ENCODE results near the gene THAP3. TPM values are rescaled to one million over a fixed set of nuclear protein-coding genes. Genes with fewer than 3 reads are reported as not detected.

Gene THAP3
- total and polyA plus RNA-seq, 2 of the 4 experiments (the other 2 are of a cell fraction) = 14.2 to 14.9 TPM

DNA sequence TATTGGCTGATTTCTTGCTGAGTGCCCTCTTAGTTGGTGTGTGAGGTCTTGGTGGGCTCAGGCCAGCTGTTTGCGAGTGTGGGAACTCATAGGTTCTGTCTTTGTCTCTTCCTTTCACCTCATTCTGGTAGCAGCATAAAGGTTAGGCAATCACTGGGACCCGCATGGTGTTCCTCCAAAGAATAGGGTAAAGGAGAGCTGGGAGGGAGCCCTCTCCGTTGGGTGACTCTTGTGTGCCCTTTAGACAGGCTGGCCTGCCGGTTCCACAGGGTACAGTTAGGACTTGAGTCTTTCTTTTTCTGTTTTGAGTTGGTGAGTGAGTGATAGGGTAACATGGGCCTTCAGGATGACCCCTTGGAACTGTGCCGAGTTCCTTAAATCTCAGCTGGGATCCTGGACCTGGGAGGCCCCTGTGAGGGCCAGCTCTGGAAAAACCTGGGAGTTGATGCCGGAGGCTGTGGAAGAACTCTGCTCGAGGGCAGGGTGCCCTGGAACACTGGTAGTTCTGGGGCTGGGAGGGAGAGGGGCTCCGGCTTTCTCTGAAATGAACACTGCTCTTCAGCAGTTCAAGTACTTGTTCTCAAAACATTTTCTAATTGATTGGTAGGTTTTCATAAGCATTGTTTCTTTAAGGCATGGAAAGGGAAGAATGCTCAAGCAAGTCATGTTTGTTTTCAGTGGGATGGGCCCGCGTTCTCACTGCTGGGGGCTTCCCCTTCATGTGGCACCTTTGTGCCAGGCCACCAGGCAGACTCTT, 2.1 kb upstream of the THAP3 start:
- Histone ChIP-seq H4K20me1 (ENCODE audit: insufficient read depth, low read length) (peaks cover 62% of the 10 kb centered on the region), H2BK15ac (ENCODE audit: low read depth, low read length) (no peak overlapping the region), H3K27me3 (ENCODE audit: control insufficient read depth, insufficient read depth, low read length) (no peaks in the 10 kb centered on the region), H3K56ac (ENCODE audit: extremely low read depth, insufficient read depth, low read length) (no peak overlapping the region), H3K4ac (ENCODE audit: low read depth, low read length) (no peak overlapping the region), H3K4me3 (ENCODE audit: insufficient read depth, low read depth, low read length) (no peak overlapping the region), H3K14ac (replicated peaks; ENCODE audit: low read depth, low read length) (no peak overlapping the region), H4K5ac (ENCODE audit: low read depth, low read length) (no peak overlapping the region), H3K4me2 (ENCODE audit: low read depth, low read length) (no peak overlapping the region), H2BK5ac (ENCODE audit: low read depth, low read length, poor library complexity, severe bottlenecking) (no peak overlapping the region), H4K91ac (ENCODE audit: insufficient read depth, low read depth, low read length) (no peak overlapping the region), H2AK9ac (replicated peaks; ENCODE audit: low read depth, low read length, poor library complexity) (no peak overlapping the region), H3K79me1 (ENCODE audit: low read depth in 1 of 2, low read length in 2 of 2) (peaks cover 39 to 84% of the 10 kb centered on the region in 2 experiments), H3K9me1 (ENCODE audit: insufficient read depth, low read length) (peaks cover 4% of the 10 kb centered on the region), H2AFZ (replicated peaks; ENCODE audit: low read length, poor library complexity) (no peak overlapping the region), H2BK20ac (ENCODE audit: low read depth, low read length) (no peak overlapping the region), H3K27ac (ENCODE audit: insufficient read depth, low read length) (no peak overlapping the region), H2AK5ac (ENCODE audit: low read depth, low read length) (no peak overlapping the region), H3K9me3 (ENCODE audit: control insufficient read depth, insufficient read depth, low read length) (no peaks in the 10 kb centered on the region), H3K4me1 (ENCODE audit: control insufficient read depth, insufficient read depth, low read length) (peaks cover 6% of the 10 kb centered on the region), H4K8ac (ENCODE audit: low read depth in 2 of 2, low read length in 2 of 2) (no peak overlapping the region), H3K36me3 (ENCODE audit: control insufficient read depth, insufficient read depth, low read length) (peaks cover 53% of the 10 kb centered on the region), H2BK120ac (ENCODE audit: low read depth, low read length) (no peak overlapping the region), H3K18ac (ENCODE audit: low read depth, low read length) (no peak overlapping the region), H3K23ac (ENCODE audit: low read depth, low read length) (no peak overlapping the region), H3K9ac (ENCODE audit: low read depth, low read length) (no peak overlapping the region)
- TF ChIP-seq, protein P1, sequence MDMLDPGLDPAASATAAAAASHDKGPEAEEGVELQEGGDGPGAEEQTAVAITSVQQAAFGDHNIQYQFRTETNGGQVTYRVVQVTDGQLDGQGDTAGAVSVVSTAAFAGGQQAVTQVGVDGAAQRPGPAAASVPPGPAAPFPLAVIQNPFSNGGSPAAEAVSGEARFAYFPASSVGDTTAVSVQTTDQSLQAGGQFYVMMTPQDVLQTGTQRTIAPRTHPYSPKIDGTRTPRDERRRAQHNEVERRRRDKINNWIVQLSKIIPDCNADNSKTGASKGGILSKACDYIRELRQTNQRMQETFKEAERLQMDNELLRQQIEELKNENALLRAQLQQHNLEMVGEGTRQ (IDR thresholded peaks at IDR 0.05; ENCODE audit: low read depth, low read length) = no peak
- no peak for TF ChIP-seq ELK1 (IDR thresholded peaks at IDR 0.05; ENCODE audit: borderline replicate concordance, low read depth, low read length)
- no peak for DNase-seq
- in situ Hi-C loops (cut with MboI; ENCODE audit: low sequenced_read_pairs) = no loop called here
- POLR2A ChIA-PET (ENCODE audit: unreplicated experiment) = no interaction called here
- CTCF ChIA-PET = no interaction called here
- dilution Hi-C loops (cut with HindIII; ENCODE audit: low sequenced_read_pairs, unreplicated experiment) = no loop called here
- intact Hi-C loops (cut with micrococcal nuclease) = no loop called here
- 76% methylated on average over 2 of the region's 10 CpGs; no CpG with 5 or more reads in 1 of the 2 experiments for WGBS, 2 experiments (ENCODE audit: extremely low coverage in 2 of 2, insufficient read length in 1 of 2)
- BruUV-seq (replicated peaks) = no TSS peak
- ATAC-seq (ENCODE audit: low read depth) = no peak
